ENCODE data around the gene HSD3B1. TPM values are rescaled to one million over a fixed set of nuclear protein-coding genes. Genes with fewer than 3 reads are reported as not detected.

The HSD3B1 gene
- total RNA-seq, 4 donors from 2014 or later = not detected

GRCh38 chr1:119535381-119535780 lies 28.4 kb downstream of the HSD3B1 start:
- no peak overlapping the region for H3K27ac ChIP-seq
- no peak for TF ChIP-seq CTCF (IDR thresholded peaks at IDR 0.05)
- TF ChIP-seq EP300 (IDR thresholded peaks at IDR 0.05) = no peak
- no peak for TF ChIP-seq POLR2A (IDR thresholded peaks at IDR 0.05)
- 61 to 65% methylated on average over 1 of the region's 1 CpG for WGBS, 2 donors
- no peaks in the 10 kb centered on the region for H3K36me3 ChIP-seq
- H3K4me3 ChIP-seq = no peak overlapping the region
- no peaks in the 10 kb centered on the region for H3K27me3 ChIP-seq
- no peak for DNase-seq (ENCODE audit: low spot score in 2 of 2)
- no peaks in the 10 kb centered on the region for H3K4me1 ChIP-seq
- H3K9me3 ChIP-seq = no peaks in the 10 kb centered on the region

- Histone ChIP-seq H3K4me1 (peaks cover 0 to 4% (median 0%) of the 10 kb centered on the region in 4 donors), H3K27ac (no peak overlapping the region), H3K4me3 (no peak overlapping the region), H3K27me3 (no peaks in the 10 kb centered on the region), H3K9me3 (no peaks in the 10 kb centered on the region), H3K36me3 (no peaks in the 10 kb centered on the region)
- TF ChIP-seq POLR2A (IDR thresholded peaks at IDR 0.05) (no peak), EP300 (IDR thresholded peaks at IDR 0.05) (no peak), CTCF (IDR thresholded peaks at IDR 0.05) (no peak)
- WGBS, 2 donors = 81% methylated on average over 3 of the region's 3 CpGs
- no peak for DNase-seq (ENCODE audit: low spot score in 2 of 2)
These were observed 31.0 kb downstream of the HSD3B1 start for GRCh38 chr1:119537966-119538365.

- Histone ChIP-seq H3K36me3 (no peaks in the 10 kb centered on the region), H3K27ac (no peak overlapping the region), H3K4me3 (no peak overlapping the region), H3K9me3 (no peaks in the 10 kb centered on the region), H3K27me3 (no peaks in the 10 kb centered on the region), H3K4me1 (peaks cover 0 to 4% (median 0%) of the 10 kb centered on the region in 4 donors)
- DNase-seq (ENCODE audit: low spot score in 2 of 2) = no peak
- TF ChIP-seq POLR2A (IDR thresholded peaks at IDR 0.05) (no peak), EP300 (IDR thresholded peaks at IDR 0.05) (no peak), CTCF (IDR thresholded peaks at IDR 0.05) (no peak)
These were observed 32.6 kb downstream of the HSD3B1 start for GRCh38 chr1:119539636-119540035.

- 82 to 87% methylated on average over 3 of the region's 3 CpGs for WGBS, 2 donors
- no peak overlapping the region for H3K27ac ChIP-seq
- no peak overlapping the region for H3K4me3 ChIP-seq
These were observed 34.4 kb downstream of the HSD3B1 start for GRCh38 chr1:119541389-119541788.

GRCh38 chr1:119542492-119542946 lies 35.5 kb downstream of the HSD3B1 start:
- no peak for DNase-seq (ENCODE audit: low spot score in 2 of 2)
- Histone ChIP-seq H3K27me3 (no peaks in the 10 kb centered on the region), H3K4me1 (peaks cover 0 to 4% (median 0%) of the 10 kb centered on the region in 4 donors), H3K27ac (no peak overlapping the region), H3K36me3 (no peaks in the 10 kb centered on the region), H3K9me3 (no peaks in the 10 kb centered on the region), H3K4me3 (no peak overlapping the region)
- WGBS, 2 donors = 82 to 84% methylated on average over 2 of the region's 2 CpGs
- TF ChIP-seq POLR2A (IDR thresholded peaks at IDR 0.05) (no peak), EP300 (IDR thresholded peaks at IDR 0.05) (no peak), CTCF (IDR thresholded peaks at IDR 0.05) (no peak)

More at GRCh38 chr1:119541389-119541788, 34.4 kb downstream of the HSD3B1 start:
- no peak for DNase-seq (ENCODE audit: low spot score in 2 of 2)
- TF ChIP-seq POLR2A (IDR thresholded peaks at IDR 0.05) (no peak), EP300 (IDR thresholded peaks at IDR 0.05) (no peak), CTCF (IDR thresholded peaks at IDR 0.05) (no peak)
- Histone ChIP-seq H3K4me1 (peaks cover 0 to 4% (median 0%) of the 10 kb centered on the region in 4 donors), H3K9me3 (no peaks in the 10 kb centered on the region), H3K27me3 (no peaks in the 10 kb centered on the region), H3K36me3 (no peaks in the 10 kb centered on the region)
